ENCODE data around the gene CTRL.
"Not testable (repeated sequence)": the region's sequence is repeated elsewhere in the genome, so short reads cannot be mapped to it uniquely, and the experiment has no call there.

Gene CTRL

GRCh38 chr16:67931712-67932461 lies at the start of gene CTRL:
Gene CTRL (minus strand): TSS chr16:67931862. CDS start chr16:67931852, 10 bp downstream.
- no peak for DNase-seq

GRCh38 chr16:67979955-67980678 lies 48.5 kb upstream of the CTRL start, which contains the start of gene DPEP3:
Gene DPEP3 (minus strand): TSS chr16:67980499. CDS start chr16:67980380, 119 bp downstream.
- peak; percentile 21 for DNase-seq

- DNase-seq: no peak
Observed at GRCh38 chr16:67977469-67978227, 46.0 kb upstream of the CTRL start.

- no peak for DNase-seq
Observed at GRCh38 chr16:67977005-67977404, 45.3 kb upstream of the CTRL start.

- DNase-seq: no peak
Observed at GRCh38 chr16:67976205-67976604, 44.5 kb upstream of the CTRL start.

GRCh38 chr16:67975321-67976105 lies 43.9 kb upstream of the CTRL start:
- DNase-seq: no peak

- DNase-seq: not testable (repeated sequence)
Observed at GRCh38 chr16:67972285-67972684, 40.6 kb upstream of the CTRL start.

GRCh38 chr16:67971111-67971510 lies 39.4 kb upstream of the CTRL start:
- DNase-seq: no peak

- DNase-seq: peak; percentile 12
Observed at GRCh38 chr16:67969254-67970039, 37.8 kb upstream of the CTRL start.

- peak; percentile 88 for DNase-seq
Observed at GRCh38 chr16:67968400-67969253, 37.0 kb upstream of the CTRL start, which contains the start of gene SLC12A4. Gene SLC12A4 (minus strand): TSS chr16:67968637. CDS start chr16:67968553, 84 bp downstream.

GRCh38 chr16:67967958-67968399 lies 36.3 kb upstream of the CTRL start:
- peak; percentile 48 for DNase-seq

GRCh38 chr16:67967183-67967957 lies 35.7 kb upstream of the CTRL start:
- peak; percentile 20 for DNase-seq

GRCh38 chr16:67966549-67967182 lies 35.0 kb upstream of the CTRL start:
- DNase-seq: no peak

- no peak for DNase-seq
Observed at GRCh38 chr16:67965668-67966548, 34.2 kb upstream of the CTRL start.

GRCh38 chr16:67964477-67965131 lies 32.9 kb upstream of the CTRL start:
- no peak for DNase-seq

- no peak for DNase-seq
Observed at GRCh38 chr16:67963662-67964321, 32.1 kb upstream of the CTRL start.

- DNase-seq: no peak
Observed at GRCh38 chr16:67963292-67963661, 31.6 kb upstream of the CTRL start.

All from CD4-positive, alpha-beta T cell treated with Interleukin-17A for 4 hours (primary cell).